Measurements from ENCODE around the gene STRN.

Gene STRN

DNA sequence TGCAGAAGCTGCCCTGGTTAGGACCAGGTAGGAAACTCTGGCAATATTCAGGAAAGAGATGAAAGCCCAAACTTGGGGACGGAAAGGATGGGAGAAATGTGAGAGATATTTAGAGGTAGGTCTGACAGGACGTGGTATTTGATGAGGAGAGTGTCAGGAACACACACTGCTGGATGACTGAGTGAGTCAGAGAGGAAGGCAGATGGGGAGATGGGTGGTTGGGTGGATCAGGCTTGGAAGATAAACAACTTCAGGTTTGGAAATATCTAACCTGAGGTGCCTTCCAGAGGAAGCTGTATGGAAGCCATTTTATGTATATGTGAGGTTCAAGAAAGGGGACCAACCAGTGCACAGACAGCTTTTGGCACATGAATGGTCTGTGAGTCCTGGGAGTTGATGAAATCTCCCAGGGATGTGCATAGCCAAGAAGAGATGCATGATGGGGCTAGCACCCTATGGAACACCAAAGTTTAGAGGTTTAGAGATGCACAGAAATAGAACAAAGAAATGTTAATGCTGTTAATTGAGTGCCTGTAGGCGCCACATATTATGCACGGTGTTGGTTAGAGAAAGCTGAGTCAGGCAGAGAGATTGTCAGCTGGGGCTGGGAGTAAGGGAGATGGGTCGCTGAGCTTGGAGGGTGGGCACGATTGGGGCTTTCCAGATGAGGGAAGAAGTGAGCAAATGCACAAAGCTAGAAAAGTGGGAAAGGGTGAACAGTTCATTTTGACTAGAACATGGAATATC, 168.8 kb downstream of the STRN start:
- Histone ChIP-seq H3K4me1 (ENCODE audit: control insufficient read depth in 1 of 2, insufficient read depth in 1 of 2, low read depth in 1 of 2, low read length in 1 of 2) (no peaks in the 10 kb centered on the region), H3K27ac (no peak overlapping the region), H3K9me3 (no peaks in the 10 kb centered on the region), H3K27me3 (no peaks in the 10 kb centered on the region), H3K36me3 (no peaks in the 10 kb centered on the region), H3K4me3 (ENCODE audit: low read depth in 1 of 2, low read length in 1 of 2) (no peak overlapping the region)
- TF ChIP-seq, protein P1, sequence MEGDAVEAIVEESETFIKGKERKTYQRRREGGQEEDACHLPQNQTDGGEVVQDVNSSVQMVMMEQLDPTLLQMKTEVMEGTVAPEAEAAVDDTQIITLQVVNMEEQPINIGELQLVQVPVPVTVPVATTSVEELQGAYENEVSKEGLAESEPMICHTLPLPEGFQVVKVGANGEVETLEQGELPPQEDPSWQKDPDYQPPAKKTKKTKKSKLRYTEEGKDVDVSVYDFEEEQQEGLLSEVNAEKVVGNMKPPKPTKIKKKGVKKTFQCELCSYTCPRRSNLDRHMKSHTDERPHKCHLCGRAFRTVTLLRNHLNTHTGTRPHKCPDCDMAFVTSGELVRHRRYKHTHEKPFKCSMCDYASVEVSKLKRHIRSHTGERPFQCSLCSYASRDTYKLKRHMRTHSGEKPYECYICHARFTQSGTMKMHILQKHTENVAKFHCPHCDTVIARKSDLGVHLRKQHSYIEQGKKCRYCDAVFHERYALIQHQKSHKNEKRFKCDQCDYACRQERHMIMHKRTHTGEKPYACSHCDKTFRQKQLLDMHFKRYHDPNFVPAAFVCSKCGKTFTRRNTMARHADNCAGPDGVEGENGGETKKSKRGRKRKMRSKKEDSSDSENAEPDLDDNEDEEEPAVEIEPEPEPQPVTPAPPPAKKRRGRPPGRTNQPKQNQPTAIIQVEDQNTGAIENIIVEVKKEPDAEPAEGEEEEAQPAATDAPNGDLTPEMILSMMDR (IDR thresholded peaks at IDR 0.05), result no peak

Measured in neutrophil (primary cell).